Left lung (tissue), 10 donors: ENCODE measurements around the gene CDK11B. TPM values are rescaled to one million over a fixed set of nuclear protein-coding genes. Genes with fewer than 3 reads are reported as not detected.

ENCODE experiments used
- ATAC-seq: fragments of 200-7000 bp; cut with Tn5 transposase; one replicate; pipeline ENCODE4 v1.9.1; 2020; ENCODE audit warnings: moderate library complexity
- DNase-seq, 4 donors: peaks; one replicate each; pipeline ENCODE4 v3.0.0-alpha.2; 2013 to 2020
- H3K27ac ChIP-seq, 2 donors: fragments of 200-600 bp; sonication (generic) in 1 of 2; one replicate each; pipeline versions ENCODE4 v1.5.0 to v1.8.0; 2020 to 2021
- H3K27me3 ChIP-seq, 2 donors: fragments of 200-600 bp; sonication (generic) in 1 of 2; one replicate each; pipeline versions ENCODE4 v1.5.0 to v1.8.0; 2020 to 2021
- H3K36me3 ChIP-seq, 2 donors: fragments of 200-600 bp; sonication (generic) in 1 of 2; one replicate each; pipeline versions ENCODE4 v1.5.0 to v1.8.0; 2020 to 2021
- H3K4me1 ChIP-seq, 2 donors: fragments of 200-600 bp; one replicate each; pipeline ENCODE4 v1.8.0; 2021
- H3K4me3 ChIP-seq, 2 donors: fragments of 200-600 bp; sonication (generic) in 1 of 2; one replicate each; pipeline versions ENCODE4 v1.5.0 to v1.8.0; 2020 to 2021; ENCODE audit warnings: mild to moderate bottlenecking in 1 of 2
- H3K9me3 ChIP-seq, 2 donors: fragments of 200-600 bp; sonication (generic) in 1 of 2; one replicate each; pipeline versions ENCODE4 v1.5.0 to v1.8.0; 2020 to 2021
- CTCF ChIP-seq, 2 donors: fragments of 200-600 bp; sonication (generic) in 1 of 2; IDR thresholded peaks; one replicate each; pipeline versions ENCODE4 v1.5.0 to v1.8.0; 2021; ENCODE audit warnings: antibody characterized with exemption in 2 of 2
- intact Hi-C, 2 donors: fragments of 100-400 bp; cut with DNase I; formaldehyde crosslinking; loops; one replicate each; pipeline versions ENCODE4 v1.11.2 to v1.14.2; 2022
- polyA plus RNA-seq, 6 donors: library from polyadenylated mRNA; unstranded; fragments of 120-200 nt; gene quantifications; one replicate each; pipeline ENCODE4 v1.2.1, GENCODE V29; 2013; ENCODE audit not compliant: insufficient read length in 6 of 6
- total RNA-seq, 2 donors: library from RNA; stranded (reverse); fragmentation: NEBNext Ultra II Directional; extraction: Animal tissue kit (Norgen Biotek cat#: 25700); gene quantifications; one replicate each; pipeline ENCODE4 v1.2.1, GENCODE V29; 2021
- donor health status: DM: no; HTN: yes; CAD: no.
- donor health status: DM: no; HTN: no; CAD: no.

The CDK11B gene
- total and polyA plus RNA-seq, 8 donors, result 16.3 to 46.8 (median 40.2) TPM

GRCh38 chr1:1605724-1606123 is 53.1 kb downstream of the CDK11B start:
- H3K27me3 ChIP-seq, result peaks cover 0 to 29% of the 10 kb centered on the region in 2 donors
- intact Hi-C loops, result no loop called here
- no peak for ATAC-seq
- peak in 2 of 4 donors; percentile 30 to 61 for DNase-seq
- no peaks in the 10 kb centered on the region for H3K9me3 ChIP-seq
- H3K36me3 ChIP-seq, result no peaks in the 10 kb centered on the region
- TF ChIP-seq CTCF (IDR thresholded peaks at IDR 0.05), result no peak
- no peak overlapping the region for H3K27ac ChIP-seq
- H3K4me3 ChIP-seq, result no peak overlapping the region
- H3K4me1 ChIP-seq, result peaks cover 2 to 12% of the 10 kb centered on the region in 2 donors

DNA sequence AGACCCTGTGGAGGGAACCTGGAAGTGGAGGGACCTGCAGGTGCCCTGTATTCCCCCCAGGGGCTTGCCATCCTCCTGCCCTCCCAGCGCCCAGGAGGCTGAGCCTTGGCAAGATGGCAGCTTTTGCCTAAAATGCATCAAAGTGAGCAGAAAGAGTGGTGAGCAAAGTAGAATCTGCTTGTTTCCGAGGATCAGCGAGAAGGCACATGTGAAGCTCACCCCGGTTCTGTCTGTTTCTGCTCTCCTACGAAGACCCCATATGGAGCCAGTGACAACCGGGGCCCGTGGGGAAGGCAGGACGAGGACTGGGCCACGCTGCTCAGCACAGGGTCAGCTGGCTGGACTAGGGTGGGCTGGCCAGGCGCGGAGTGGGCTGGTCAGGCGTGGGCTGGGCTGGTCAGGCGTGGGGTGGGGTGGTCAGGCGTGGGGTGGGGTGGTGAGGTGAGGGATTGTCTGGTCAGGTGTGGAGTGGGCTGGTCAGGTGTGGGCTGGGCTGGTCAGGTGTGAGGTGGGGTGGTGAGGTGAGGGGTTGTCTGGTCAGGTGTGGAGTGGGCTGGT is 53.7 kb downstream of the CDK11B start:
- ATAC-seq (no peak), DNase-seq (peak in 2 of 4 donors; percentile 28 to 43)
- TF ChIP-seq CTCF (IDR thresholded peaks at IDR 0.05), result no peak
- no peak overlapping the region for H3K4me3 ChIP-seq
- H3K27me3 ChIP-seq, result peaks cover 0 to 35% of the 10 kb centered on the region in 2 donors
- intact Hi-C loops, result no loop called here
- H3K36me3 ChIP-seq, result no peaks in the 10 kb centered on the region
- H3K27ac ChIP-seq, result no peak overlapping the region
- H3K9me3 ChIP-seq, result no peaks in the 10 kb centered on the region
- H3K4me1 ChIP-seq, result peaks cover 5 to 18% of the 10 kb centered on the region in 2 donors

DNA sequence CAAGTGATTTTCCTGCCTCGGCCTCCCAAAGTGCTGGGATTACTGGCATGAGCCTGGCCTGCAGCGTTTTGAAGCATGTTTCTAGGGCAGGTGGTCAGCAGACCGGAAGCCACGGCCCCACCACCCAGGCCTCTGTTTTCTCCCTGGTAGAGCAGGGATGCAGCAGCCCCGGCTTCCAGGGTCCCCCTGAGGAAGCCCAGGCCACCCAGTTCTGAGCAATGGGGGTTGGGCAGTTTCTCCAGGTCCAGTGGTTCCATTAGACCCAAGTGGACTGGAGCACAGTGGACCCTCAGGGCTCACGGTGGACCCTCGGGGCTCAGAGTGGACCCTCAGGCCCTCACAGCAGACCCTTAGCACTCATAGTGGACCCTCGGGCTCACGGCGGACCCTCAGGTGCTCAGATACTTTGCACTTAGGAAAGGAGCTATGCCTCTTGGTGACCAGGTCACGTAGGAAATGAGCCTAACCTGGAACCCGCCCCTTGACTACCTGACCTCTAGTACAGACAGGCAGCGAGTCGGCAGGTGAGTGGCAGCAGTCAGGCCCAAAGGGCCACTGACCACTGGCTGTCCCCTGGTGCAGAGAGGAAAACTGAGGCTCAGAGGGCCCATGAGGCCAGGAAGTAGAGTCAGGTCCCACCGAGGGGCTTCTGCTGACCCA is 54.3 kb downstream of the CDK11B start:
- intact Hi-C loops, result no loop called here
- peaks cover 0 to 37% of the 10 kb centered on the region in 2 donors for H3K27me3 ChIP-seq
- no peak overlapping the region for H3K27ac ChIP-seq
- H3K9me3 ChIP-seq, result no peaks in the 10 kb centered on the region
- no peaks in the 10 kb centered on the region for H3K36me3 ChIP-seq
- peak in 1 of 4 donors; percentile 39 for DNase-seq
- no peak for ATAC-seq
- H3K4me1 ChIP-seq, result peaks cover 5 to 14% of the 10 kb centered on the region in 2 donors
- H3K4me3 ChIP-seq, result no peak overlapping the region
- TF ChIP-seq CTCF (IDR thresholded peaks at IDR 0.05), result no peak

- Histone ChIP-seq H3K4me3 (no peak overlapping the region), H3K4me1 (peaks cover 7 to 20% of the 10 kb centered on the region in 2 donors), H3K27ac (no peak overlapping the region), H3K27me3 (peaks cover 4 to 44% of the 10 kb centered on the region in 2 donors), H3K9me3 (no peaks in the 10 kb centered on the region), H3K36me3 (no peaks in the 10 kb centered on the region)
- TF ChIP-seq CTCF (IDR thresholded peaks at IDR 0.05), result no peak
- DNase-seq (peak in 1 of 4 donors; percentile 66), ATAC-seq (no peak)
- intact Hi-C loops, result no loop called here
Measured at GRCh38 chr1:1603671-1604373, 55.0 kb downstream of the CDK11B start.

DNA sequence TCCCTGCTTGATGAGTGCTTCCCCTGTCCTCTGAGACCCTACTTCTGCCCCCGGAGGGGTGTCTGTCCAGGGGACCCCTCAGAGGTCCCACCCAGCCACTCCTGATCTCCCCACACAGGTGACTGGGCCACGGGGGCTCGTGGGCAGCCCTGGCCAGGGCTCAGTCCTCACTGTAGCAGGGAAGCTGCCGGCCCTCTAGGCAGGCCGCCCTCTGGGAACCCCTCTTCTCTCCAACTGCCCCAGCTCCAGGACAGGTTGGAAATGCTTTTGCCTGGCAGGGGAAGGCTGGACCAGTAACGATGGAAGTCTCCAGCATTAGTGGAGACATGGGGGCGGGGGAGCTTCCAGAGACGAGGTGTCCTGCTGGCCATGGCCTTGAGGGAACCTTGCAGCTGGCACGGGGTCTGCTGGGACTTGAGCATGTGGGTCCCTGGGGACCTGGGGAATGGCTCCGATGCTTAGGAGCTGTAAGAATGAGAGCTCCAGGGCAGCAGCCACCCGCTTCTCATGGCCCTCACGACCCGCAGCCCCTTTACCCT is 55.8 kb downstream of the CDK11B start:
- H3K9me3 ChIP-seq, result no peaks in the 10 kb centered on the region
- TF ChIP-seq CTCF (IDR thresholded peaks at IDR 0.05), result no peak
- no peaks in the 10 kb centered on the region for H3K36me3 ChIP-seq
- H3K4me3 ChIP-seq, result no peak overlapping the region
- H3K4me1 ChIP-seq, result peaks cover 7 to 23% of the 10 kb centered on the region in 2 donors
- H3K27me3 ChIP-seq, result peaks cover 4 to 52% of the 10 kb centered on the region in 2 donors
- peak in 2 of 4 donors; percentile 27 to 61 for DNase-seq
- no peak for ATAC-seq
- intact Hi-C loops, result no loop called here
- no peak overlapping the region for H3K27ac ChIP-seq
